ENCODE data around the gene TRAP1.

DNA sequence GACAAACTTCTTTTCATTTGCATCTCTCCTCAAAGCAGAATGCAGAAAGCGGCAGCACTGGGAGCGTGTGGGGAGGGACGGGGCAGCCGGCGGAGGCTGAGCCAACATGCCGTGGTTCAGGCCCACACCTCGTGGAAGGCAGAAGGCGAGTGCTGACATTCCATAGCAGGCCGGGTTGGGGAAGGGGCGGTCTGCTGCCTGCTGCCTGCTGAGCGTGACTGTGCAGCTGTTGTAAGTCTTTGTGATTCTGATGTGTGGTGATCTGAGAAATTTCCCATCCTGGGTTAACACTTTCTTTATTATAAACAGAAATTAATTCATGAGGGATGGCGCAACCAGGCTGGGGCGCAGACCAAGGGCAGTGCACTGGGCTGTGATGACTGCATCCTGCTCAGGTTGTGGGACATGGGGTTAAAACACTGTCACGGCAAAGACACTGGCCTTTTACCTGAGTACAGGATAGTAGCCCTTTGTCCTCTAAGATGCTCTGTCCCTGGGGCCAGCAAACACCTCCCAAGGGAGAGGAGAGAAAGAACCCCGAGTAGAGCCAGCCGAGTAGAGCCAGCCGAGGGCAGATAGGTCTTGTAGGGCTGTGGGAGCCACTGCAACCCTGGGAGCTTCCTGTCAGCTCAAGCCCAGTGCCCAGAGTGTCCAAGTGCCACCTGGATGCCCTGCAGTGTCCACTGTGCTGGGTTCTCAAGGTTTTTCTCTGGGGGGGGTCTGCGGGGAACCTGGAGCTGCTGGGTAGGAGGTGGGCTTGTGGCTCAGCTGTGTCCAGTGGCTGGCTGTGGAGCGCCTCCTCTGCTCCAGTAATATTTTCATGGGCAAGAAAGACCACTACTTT lies 71.6 kb downstream of the TRAP1 start:
- TF ChIP-seq, protein P1, sequence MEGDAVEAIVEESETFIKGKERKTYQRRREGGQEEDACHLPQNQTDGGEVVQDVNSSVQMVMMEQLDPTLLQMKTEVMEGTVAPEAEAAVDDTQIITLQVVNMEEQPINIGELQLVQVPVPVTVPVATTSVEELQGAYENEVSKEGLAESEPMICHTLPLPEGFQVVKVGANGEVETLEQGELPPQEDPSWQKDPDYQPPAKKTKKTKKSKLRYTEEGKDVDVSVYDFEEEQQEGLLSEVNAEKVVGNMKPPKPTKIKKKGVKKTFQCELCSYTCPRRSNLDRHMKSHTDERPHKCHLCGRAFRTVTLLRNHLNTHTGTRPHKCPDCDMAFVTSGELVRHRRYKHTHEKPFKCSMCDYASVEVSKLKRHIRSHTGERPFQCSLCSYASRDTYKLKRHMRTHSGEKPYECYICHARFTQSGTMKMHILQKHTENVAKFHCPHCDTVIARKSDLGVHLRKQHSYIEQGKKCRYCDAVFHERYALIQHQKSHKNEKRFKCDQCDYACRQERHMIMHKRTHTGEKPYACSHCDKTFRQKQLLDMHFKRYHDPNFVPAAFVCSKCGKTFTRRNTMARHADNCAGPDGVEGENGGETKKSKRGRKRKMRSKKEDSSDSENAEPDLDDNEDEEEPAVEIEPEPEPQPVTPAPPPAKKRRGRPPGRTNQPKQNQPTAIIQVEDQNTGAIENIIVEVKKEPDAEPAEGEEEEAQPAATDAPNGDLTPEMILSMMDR (conservative IDR thresholded peaks at IDR 0.05; ENCODE audit: low read depth, low read length) = no peak
- no peak for TF ChIP-seq EZH2 (IDR thresholded peaks at IDR 0.05; ENCODE audit: low read length, unreplicated experiment)

Measured in PC-3 (cell line).